MM.1S (cell line): ENCODE data around the gene CENPT.

ENCODE experiments used
- DNase-seq: peaks from one replicate; pipeline ENCODE4 v3.0.0-alpha.2; 2015
- H2AFZ ChIP-seq: fragments of 300-600 bp; sonication (generic); 2 replicates; pipeline ENCODE4 v1.6.0; 2016; ENCODE audit warnings: antibody characterized with exemption, low read length
- H3F3A ChIP-seq: fragments of 300-600 bp; sonication (generic); 2 replicates; pipeline ENCODE4 v1.6.1; 2016; ENCODE audit warnings: mild to moderate bottlenecking, antibody characterized with exemption, low read length, moderate library complexity, mixed read lengths; ENCODE audit not compliant: insufficient read depth
- H3K27ac ChIP-seq: fragments of 300-600 bp; sonication (generic); 2 replicates; pipeline ENCODE4 v1.5.1; 2016; ENCODE audit warnings: mild to moderate bottlenecking, low read length
- H3K27me3 ChIP-seq: fragments of 300-600 bp; sonication (generic); replicated peaks from 2 replicates; pipeline ENCODE4 v1.6.0; 2016; ENCODE audit warnings: low read length; ENCODE audit not compliant: insufficient read depth
- H3K36me3 ChIP-seq: fragments of 300-600 bp; sonication (generic); replicated peaks from 2 replicates; pipeline ENCODE4 v1.6.1; 2016; ENCODE audit warnings: mild to moderate bottlenecking, low read length, mixed read lengths; ENCODE audit not compliant: insufficient read depth
- H3K4me1 ChIP-seq: fragments of 300-600 bp; sonication (generic); 2 replicates; pipeline ENCODE4 v1.6.1; 2016; ENCODE audit warnings: low read length, mixed read lengths
- H3K4me2 ChIP-seq: fragments of 300-600 bp; sonication (generic); 2 replicates; pipeline ENCODE4 v1.6.0; 2016; ENCODE audit warnings: low read depth, low read length
- H3K4me3 ChIP-seq: fragments of 300-600 bp; sonication (generic); 2 replicates; pipeline ENCODE4 v1.5.1; 2016; ENCODE audit warnings: low read length, mixed read lengths
- H3K79me2 ChIP-seq: fragments of 300-600 bp; sonication (generic); 2 replicates; pipeline ENCODE4 v1.6.1; 2016; ENCODE audit warnings: mixed run types, low read length, mixed read lengths
- H3K9ac ChIP-seq: fragments of 300-600 bp; sonication (generic); 2 replicates; pipeline ENCODE4 v1.6.1; 2016; ENCODE audit warnings: low read length, mixed read lengths
- H3K9me2 ChIP-seq: fragments of 300-600 bp; sonication (generic); replicated peaks from 2 replicates; pipeline ENCODE4 v1.6.1; 2016; ENCODE audit warnings: mild to moderate bottlenecking, low read length, mixed read lengths; ENCODE audit not compliant: insufficient read depth
- H3K9me3 ChIP-seq: fragments of 300-600 bp; sonication (generic); replicated peaks from 2 replicates; pipeline ENCODE4 v1.6.1; 2016; ENCODE audit warnings: mild to moderate bottlenecking, low read length, mixed read lengths; ENCODE audit not compliant: insufficient read depth
- H4K20me1 ChIP-seq: fragments of 300-600 bp; sonication (generic); 2 replicates; pipeline ENCODE4 v1.6.1; 2016; ENCODE audit warnings: mild to moderate bottlenecking, low read length, moderate library complexity, mixed read lengths; ENCODE audit not compliant: insufficient read depth
- CTCF ChIP-seq: fragments of 300-600 bp; sonication (generic); IDR thresholded peaks from 2 replicates; pipeline ENCODE4 v1.5.1; 2016; ENCODE audit warnings: antibody characterized with exemption, low read length, mixed read lengths
- EZH2 ChIP-seq: fragments of 300-600 bp; sonication (generic); optimal IDR thresholded peaks from 2 replicates; pipeline ENCODE3; 2017; ENCODE audit warnings: low read depth, mild to moderate bottlenecking, antibody characterized with exemption, low read length, mixed read lengths
- EZH2phosphoT487 ChIP-seq: fragments of 300-600 bp; sonication (generic); IDR thresholded peaks from 2 replicates; pipeline ENCODE4 v1.6.1; 2018; ENCODE audit warnings: antibody characterized with exemption, low read length

CENPT gene

GRCh38 chr16:67871256-67871655 lies 23.8 kb upstream of the CENPT start:
- Histone ChIP-seq H3K27me3 (no peaks in the 10 kb centered on the region), H3K9me3 (no peaks in the 10 kb centered on the region), H3K9ac (no peak overlapping the region), H2AFZ (no peak overlapping the region), H4K20me1 (no peaks in the 10 kb centered on the region), H3K4me2 (no peak overlapping the region), H3K4me3 (no peak overlapping the region), H3F3A (peaks cover 21% of the 10 kb centered on the region), H3K36me3 (no peaks in the 10 kb centered on the region), H3K9me2 (no peaks in the 10 kb centered on the region), H3K79me2 (peaks cover 38% of the 10 kb centered on the region), H3K4me1 (peaks cover 23% of the 10 kb centered on the region), H3K27ac (no peak overlapping the region)
- no peak for DNase-seq
- TF ChIP-seq EZH2 (no peak), EZH2phosphoT487 (no peak), CTCF (no peak)

DNA sequence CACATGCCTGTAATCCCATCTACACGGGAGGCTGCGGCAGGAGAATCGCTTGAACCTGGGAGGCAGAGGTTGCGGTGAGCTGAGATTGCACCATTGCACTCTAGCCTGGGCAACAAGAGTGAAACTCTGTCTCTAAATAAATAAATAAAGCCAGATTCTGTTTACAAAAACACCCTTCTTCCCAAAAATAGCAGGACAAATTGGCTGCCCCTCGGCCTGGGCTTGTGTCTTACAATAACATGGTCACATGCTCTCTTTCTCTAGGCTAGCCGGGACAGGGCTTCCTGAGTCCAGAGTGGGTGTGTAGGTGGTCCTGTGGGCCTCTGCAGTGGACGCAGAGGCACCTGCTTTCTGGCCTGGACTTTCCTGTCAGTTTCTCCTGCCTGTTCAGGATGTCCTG lies 22.2 kb upstream of the CENPT start:
- Histone ChIP-seq H3F3A (peaks cover 21% of the 10 kb centered on the region), H4K20me1 (no peaks in the 10 kb centered on the region; the same call in 1 of the 2 replicates), H3K36me3 (no peaks in the 10 kb centered on the region; the same call in 1 of the 2 replicates), H3K4me3 (no peak overlapping the region), H2AFZ (no peak overlapping the region), H3K79me2 (peaks cover 27% of the 10 kb centered on the region), H3K4me2 (no peak overlapping the region), H3K27ac (no peak overlapping the region), H3K27me3 (no peaks in the 10 kb centered on the region), H3K4me1 (peaks cover 14% of the 10 kb centered on the region), H3K9me3 (no peaks in the 10 kb centered on the region), H3K9me2 (no peaks in the 10 kb centered on the region), H3K9ac (no peak overlapping the region)
- no peak for TF ChIP-seq EZH2
- no peak for TF ChIP-seq EZH2phosphoT487
- no peak for TF ChIP-seq CTCF
- DNase-seq, result no peak

DNA sequence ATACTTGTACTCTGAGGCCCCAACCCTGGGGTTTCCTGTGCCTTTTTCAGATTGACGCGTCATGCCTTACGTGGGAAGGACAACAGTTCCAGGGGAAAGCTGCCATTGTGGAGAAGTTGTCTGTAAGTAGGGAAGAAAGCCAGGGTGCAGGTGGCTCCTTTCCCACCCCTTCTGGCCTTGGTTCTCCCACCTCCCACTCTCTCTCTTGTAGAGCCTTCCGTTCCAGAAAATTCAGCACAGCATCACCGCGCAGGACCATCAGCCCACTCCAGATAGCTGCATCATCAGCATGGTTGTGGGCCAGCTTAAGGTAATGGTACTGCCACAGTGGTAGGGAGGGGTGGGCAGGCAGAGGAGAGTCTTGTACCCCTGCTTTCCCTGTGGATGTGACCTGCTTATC lies 20.8 kb upstream of the CENPT start:
- H3K4me3 ChIP-seq, result no peak overlapping the region
- peaks cover 21% of the 10 kb centered on the region for H3F3A ChIP-seq
- no peak for DNase-seq
- no peak overlapping the region for H3K27ac ChIP-seq
- peaks cover 24% of the 10 kb centered on the region for H3K79me2 ChIP-seq
- H3K36me3 ChIP-seq, result no peaks in the 10 kb centered on the region; the same call in 1 of the 2 replicates
- H3K4me1 ChIP-seq, result peaks cover 5% of the 10 kb centered on the region
- no peak overlapping the region for H3K9ac ChIP-seq
- no peak overlapping the region for H3K4me2 ChIP-seq
- no peaks in the 10 kb centered on the region for H3K9me3 ChIP-seq
- no peaks in the 10 kb centered on the region; the same call in 1 of the 2 replicates for H4K20me1 ChIP-seq
- H3K9me2 ChIP-seq, result no peaks in the 10 kb centered on the region
- H2AFZ ChIP-seq, result no peak overlapping the region
- TF ChIP-seq EZH2phosphoT487, result no peak
- TF ChIP-seq EZH2, result no peak
- TF ChIP-seq CTCF, result no peak
- H3K27me3 ChIP-seq, result no peaks in the 10 kb centered on the region
